Hepatocyte (in vitro differentiated cells): ENCODE measurements around the gene KIF1B. TPM values are rescaled to one million over a fixed set of nuclear protein-coding genes. Genes with fewer than 3 reads are reported as not detected.

ENCODE experiments used
- DNase-seq: peaks from one replicate; pipeline ENCODE4 v3.0.0-alpha.2; 2016; ENCODE audit warnings: low spot score
- H2AFZ ChIP-seq: fragments of 200-600 bp; sonication (generic); 2 replicates; pipeline ENCODE4 v1.6.0; 2016; ENCODE audit warnings: antibody characterized with exemption, mild to moderate bottlenecking
- H3K27ac ChIP-seq: fragments of 200-600 bp; sonication (generic); 2 replicates; pipeline ENCODE4 v1.5.1; 2016; ENCODE audit warnings: mild to moderate bottlenecking
- H3K27me3 ChIP-seq: fragments of 200-600 bp; sonication (generic); 2 replicates; pipeline ENCODE4 v1.6.1; 2016
- H3K36me3 ChIP-seq: fragments of 200-600 bp; sonication (generic); replicated peaks from 2 replicates; pipeline ENCODE4 v1.5.1; 2016; ENCODE audit warnings: low read depth; ENCODE audit not compliant: insufficient read depth
- H3K4me1 ChIP-seq: fragments of 200-600 bp; sonication (generic); 2 replicates; pipeline ENCODE4 v1.5.1; 2016; ENCODE audit warnings: mild to moderate bottlenecking, moderate library complexity; ENCODE audit not compliant: insufficient read depth
- H3K4me2 ChIP-seq: fragments of 200-600 bp; sonication (generic); 2 replicates; pipeline ENCODE4 v1.6.0; 2016
- H3K4me3 ChIP-seq: fragments of 200-600 bp; sonication (generic); 2 replicates; pipeline ENCODE4 v1.5.1; 2016; ENCODE audit warnings: mild to moderate bottlenecking
- H3K79me2 ChIP-seq: fragments of 200-600 bp; sonication (generic); 2 replicates; pipeline ENCODE4 v1.6.0; 2017; ENCODE audit warnings: mild to moderate bottlenecking
- H3K9me2 ChIP-seq: fragments of 200-600 bp; sonication (generic); replicated peaks from 2 replicates; pipeline ENCODE4 v1.6.0; 2017; ENCODE audit warnings: mild to moderate bottlenecking; ENCODE audit not compliant: insufficient read depth
- H3K9me3 ChIP-seq: fragments of 200-600 bp; sonication (generic); 2 replicates; pipeline ENCODE4 v1.5.1; 2016; ENCODE audit warnings: low read depth, mild to moderate bottlenecking
- H4K20me1 ChIP-seq: fragments of 200-600 bp; sonication (generic); 2 replicates; pipeline ENCODE4 v1.6.0; 2016; ENCODE audit warnings: mild to moderate bottlenecking; ENCODE audit not compliant: insufficient read depth, poor library complexity, severe bottlenecking
- CTCF ChIP-seq: fragments of 200-600 bp; sonication (generic); IDR thresholded peaks from 2 replicates; pipeline ENCODE4 v1.5.1; 2016; ENCODE audit warnings: antibody characterized with exemption, mild to moderate bottlenecking; ENCODE audit not compliant: poor library complexity
- EZH2 ChIP-seq: fragments of 200-600 bp; sonication (generic); IDR thresholded peaks from 2 replicates; pipeline ENCODE4 v1.6.1; 2016; ENCODE audit warnings: antibody characterized with exemption, mild to moderate bottlenecking, borderline replicate concordance
- EZH2phosphoT487 ChIP-seq: fragments of 200-600 bp; sonication (generic); IDR thresholded peaks from one replicate; pipeline ENCODE4 v1.6.1; 2018; ENCODE audit warnings: antibody characterized with exemption, mild to moderate bottlenecking, low read depth, moderate library complexity; ENCODE audit not compliant: unreplicated experiment, severe bottlenecking
- WGBS: methylation state at CpG from one replicate; pipeline ENCODE4 v1.1.6; 2016; ENCODE audit warnings: low lambda C conversion rate; ENCODE audit errors: missing lambda C conversion rate; 5-methylcytosine and 5-hydroxymethylcytosine counted together
- polyA plus RNA-seq: library from polyadenylated mRNA; unstranded; fragments of >200 nt; fragmentation: Nextera tagmentation; extraction: Ambion mirVana; gene quantifications from 2 replicates; pipeline ENCODE4 v1.2.1, GENCODE V29; 2016
- total RNA-seq: library from RNA; depleted of rRNA; stranded (reverse); fragments of >200 nt; gene quantifications from 2 replicates; pipeline ENCODE4 v1.2.3, GENCODE V29; 2014

KIF1B gene
- total RNA-seq (32.7 and 37.0 TPM in 2 replicates), polyA plus RNA-seq (14.6 and 15.4 TPM in 2 replicates)

DNA sequence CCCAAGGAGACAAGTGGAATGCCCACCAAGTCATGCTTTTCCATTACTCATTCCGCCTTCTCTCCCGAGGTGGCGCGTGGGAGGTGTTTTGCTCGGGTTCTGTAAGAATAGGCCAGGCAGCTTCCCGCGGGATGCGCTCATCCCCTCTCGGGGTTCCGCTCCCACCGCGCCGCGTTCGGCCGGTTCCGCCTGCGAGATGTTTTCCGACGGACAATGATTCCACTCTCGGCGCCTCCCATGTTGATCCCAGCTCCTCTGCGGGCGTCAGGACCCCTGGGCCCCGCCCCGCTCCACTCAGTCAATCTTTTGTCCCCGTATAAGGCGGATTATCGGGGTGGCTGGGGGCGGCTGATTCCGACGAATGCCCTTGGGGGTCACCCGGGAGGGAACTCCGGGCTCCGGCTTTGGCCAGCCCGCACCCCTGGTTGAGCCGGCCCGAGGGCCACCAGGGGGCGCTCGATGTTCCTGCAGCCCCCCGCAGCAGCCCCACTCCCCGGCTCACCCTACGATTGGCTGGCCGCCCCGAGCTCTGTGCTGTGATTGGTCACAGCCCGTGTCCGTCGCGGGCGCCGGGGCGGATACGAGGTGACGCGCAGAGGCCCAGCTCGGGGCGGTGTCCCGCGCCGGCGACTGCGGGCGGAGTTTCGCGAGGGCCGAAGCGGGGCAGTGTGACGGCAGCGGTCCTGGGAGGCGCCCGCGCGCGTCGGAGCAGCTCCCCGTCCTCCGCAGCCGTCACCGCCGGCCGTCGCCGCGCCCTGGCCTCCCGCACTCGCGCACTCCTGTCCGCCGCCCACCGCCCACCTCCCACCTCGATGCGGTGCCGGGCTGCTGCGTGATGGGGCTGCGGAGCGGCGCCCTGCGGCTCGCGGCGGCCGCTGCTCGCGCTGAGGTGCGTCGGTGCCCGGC lies at the start of gene KIF1B:
Gene KIF1B (plus strand): TSS at position 666 of the 906 bp plus-strand sequence. CDS start 21,759 bp downstream, outside the sequence.
- H3K27ac ChIP-seq = peak within 1 kb of the TSS; percentile 99
- peak within 1 kb of the TSS; percentile 90 for H2AFZ ChIP-seq
- DNase-seq = peak; percentile 99
- no peaks in the 10 kb centered on the region for H3K27me3 ChIP-seq
- peaks cover 35% of the 10 kb centered on the region for H4K20me1 ChIP-seq
- no peaks in the 10 kb centered on the region for H3K36me3 ChIP-seq
- peak within 1 kb of the TSS; percentile 92 for H3K4me2 ChIP-seq
- peak; percentile 100 for TF ChIP-seq CTCF
- no peak for TF ChIP-seq EZH2
- H3K4me3 ChIP-seq = peak within 1 kb of the TSS; percentile 94
- peaks cover 20% of the 10 kb centered on the region for H3K4me1 ChIP-seq
- 2% methylated on average over 40 of the region's 107 CpGs for WGBS
- peaks cover 41% of the 10 kb centered on the region for H3K79me2 ChIP-seq
- no peaks in the 10 kb centered on the region for H3K9me2 ChIP-seq
- no peaks in the 10 kb centered on the region for H3K9me3 ChIP-seq

GRCh38 chr1:10160907-10161490 lies 49.4 kb upstream of the KIF1B start:
- Histone ChIP-seq H3K4me2 (no peak overlapping the region), H4K20me1 (no peaks in the 10 kb centered on the region), H3K79me2 (no peaks in the 10 kb centered on the region), H3K9me2 (no peaks in the 10 kb centered on the region), H3K9me3 (no peaks in the 10 kb centered on the region), H3K27ac (peak overlapping the region; percentile 45), H2AFZ (no peak overlapping the region), H3K4me3 (no peak overlapping the region), H3K36me3 (no peaks in the 10 kb centered on the region), H3K27me3 (no peaks in the 10 kb centered on the region), H3K4me1 (peaks cover 8% of the 10 kb centered on the region)
- 67% methylated on average over 12 of the region's 12 CpGs for WGBS
- TF ChIP-seq EZH2 (no peak), CTCF (no peak), EZH2phosphoT487 (no peak)
- DNase-seq = no peak

DNA sequence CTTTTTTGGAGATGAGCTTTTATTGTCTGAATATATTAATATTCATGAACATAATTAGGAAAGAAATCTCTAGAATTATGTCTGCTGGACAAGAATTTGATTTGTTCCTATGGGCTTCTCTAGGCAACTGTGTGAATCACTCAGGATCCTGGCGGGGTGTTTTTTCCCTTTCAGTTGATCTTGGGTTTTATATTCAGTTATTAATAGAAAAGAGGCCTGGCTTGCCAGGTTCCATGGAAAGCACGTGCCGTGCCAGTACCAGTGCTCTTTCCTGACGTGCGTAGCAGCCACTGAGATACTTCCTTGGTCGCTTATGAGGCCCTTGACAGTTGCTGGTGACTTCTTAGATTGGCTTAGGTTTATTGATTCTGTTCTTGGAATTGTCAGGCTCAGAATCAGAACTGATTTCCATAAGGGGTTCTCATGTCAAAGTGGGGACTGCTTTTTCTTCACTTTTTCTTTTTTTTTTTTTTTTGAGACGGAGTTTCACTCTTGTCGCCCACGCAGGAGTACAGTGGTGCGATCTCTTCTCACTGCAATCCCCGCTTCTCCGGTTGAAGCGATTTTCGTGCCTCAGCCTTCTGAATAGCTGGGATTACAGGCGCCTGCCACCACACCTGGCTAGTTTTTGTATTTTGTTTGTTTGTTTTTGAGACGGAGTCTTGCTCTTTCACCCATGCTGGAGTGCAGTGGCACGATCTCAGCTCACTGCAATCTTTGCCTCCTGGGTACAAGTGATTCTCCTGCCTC lies 48.7 kb upstream of the KIF1B start:
- no peaks in the 10 kb centered on the region for H3K36me3 ChIP-seq
- 93% methylated on average over 17 of the region's 17 CpGs for WGBS
- no peak for TF ChIP-seq EZH2phosphoT487
- no peak for TF ChIP-seq CTCF
- no peak for TF ChIP-seq EZH2

More for the DNA sequence above, 48.7 kb upstream of the KIF1B start:
- H3K27me3 ChIP-seq = no peaks in the 10 kb centered on the region
- H3K4me2 ChIP-seq = no peak overlapping the region
- no peaks in the 10 kb centered on the region for H3K79me2 ChIP-seq
- H3K9me3 ChIP-seq = no peaks in the 10 kb centered on the region
- H2AFZ ChIP-seq = no peak overlapping the region
- no peak for DNase-seq
- no peak overlapping the region for H3K27ac ChIP-seq
- H3K4me3 ChIP-seq = no peak overlapping the region
- H3K4me1 ChIP-seq = peaks cover 8% of the 10 kb centered on the region
- H3K9me2 ChIP-seq = no peaks in the 10 kb centered on the region
- H4K20me1 ChIP-seq = no peaks in the 10 kb centered on the region
